DOHH2 (cell line): ENCODE measurements around the gene PCYOX1L.

Experiments
- CTCF ChIP-seq: fragments of 200-600 bp; sonication (generic); IDR thresholded peaks from one replicate; pipeline ENCODE4 v1.5.1; 2014; ENCODE audit warnings: antibody characterized with exemption, mild to moderate bottlenecking, low read depth, low read length; ENCODE audit not compliant: poor library complexity, severe bottlenecking
- EZH2phosphoT487 ChIP-seq: fragments of 200-600 bp; sonication (generic); IDR thresholded peaks from 2 replicates; pipeline ENCODE4 v1.6.1; 2017; ENCODE audit warnings: borderline replicate concordance, mild to moderate bottlenecking, antibody characterized with exemption, low read length, moderate library complexity, mixed read lengths

- TF ChIP-seq CTCF (no peak), EZH2phosphoT487 (no peak)
Measured at GRCh38 chr5:149405550-149406202, 47.8 kb downstream of the PCYOX1L start.
